GM18498 (cell line): ENCODE data around the gene ZBTB7C.

Experiments used
- ATAC-seq: cut with Tn5 transposase; IDR thresholded peaks from one replicate; pipeline ENCODE4 v1.9.1; 2021; ENCODE audit warnings: mild to moderate bottlenecking, moderate library complexity; ENCODE audit not compliant: unreplicated experiment

ZBTB7C gene

DNA sequence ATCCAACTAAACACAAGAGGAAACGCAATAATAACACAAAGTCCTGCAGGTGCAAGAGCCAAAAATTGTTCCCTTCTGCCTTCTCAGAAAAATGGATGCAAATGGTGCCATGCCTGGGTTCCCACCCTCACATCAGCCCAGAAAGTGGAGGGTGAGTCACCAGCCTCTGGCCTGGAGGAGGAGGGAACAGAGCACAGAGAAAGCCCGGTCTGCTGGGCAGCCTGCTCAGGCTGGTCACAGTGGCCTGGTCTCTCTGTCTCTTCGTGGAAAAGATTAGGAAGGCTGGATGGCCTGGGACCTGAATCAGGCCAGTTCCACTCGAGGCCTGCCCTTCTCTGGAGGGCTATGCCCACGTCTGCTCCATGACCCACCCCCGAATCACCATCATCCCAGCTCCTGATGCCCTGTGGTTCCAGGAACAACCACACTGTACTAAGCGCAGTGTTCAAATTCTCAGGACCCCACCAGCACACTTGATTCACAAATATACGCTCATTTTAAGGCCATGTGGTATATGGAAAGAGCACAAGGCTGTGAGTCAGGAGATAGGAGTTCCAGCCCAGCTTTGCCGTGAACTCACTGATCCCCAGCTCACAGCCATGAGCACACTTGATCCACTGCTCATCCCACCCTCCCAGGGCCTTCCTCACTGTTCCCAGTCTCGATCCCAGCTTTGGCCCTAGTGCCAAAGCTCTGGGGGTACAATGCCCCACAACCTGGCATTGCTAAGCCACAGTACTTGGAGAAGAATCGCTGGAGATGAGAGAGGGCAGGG is 82.1 kb downstream of the ZBTB7C start:
- no peak for ATAC-seq

DNA sequence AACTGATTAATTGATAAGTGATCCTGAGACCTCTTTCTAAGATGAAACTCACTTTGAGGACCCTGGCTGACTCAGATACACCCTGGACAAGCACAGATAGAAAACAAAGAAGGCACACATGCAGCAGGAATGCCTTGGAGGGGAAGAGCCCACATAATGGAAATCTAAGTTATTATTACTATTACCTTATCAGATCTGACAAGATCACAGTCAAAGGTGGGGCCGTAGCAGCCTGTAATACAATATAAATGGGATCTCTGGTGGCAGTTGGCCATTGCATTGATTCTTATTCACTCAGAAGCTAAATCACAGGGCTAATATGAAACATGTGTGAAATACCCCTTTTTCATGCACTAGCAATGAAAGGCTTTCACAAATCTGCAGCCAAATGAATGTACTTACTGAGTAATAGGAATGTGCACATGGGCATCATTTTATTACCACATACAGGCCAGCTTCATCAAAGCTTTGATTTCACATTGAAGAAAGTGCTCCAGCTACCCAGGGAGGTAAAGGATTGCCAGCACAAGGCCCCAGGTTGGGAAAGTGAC is 84.0 kb downstream of the ZBTB7C start:
- ATAC-seq, result no peak

DNA sequence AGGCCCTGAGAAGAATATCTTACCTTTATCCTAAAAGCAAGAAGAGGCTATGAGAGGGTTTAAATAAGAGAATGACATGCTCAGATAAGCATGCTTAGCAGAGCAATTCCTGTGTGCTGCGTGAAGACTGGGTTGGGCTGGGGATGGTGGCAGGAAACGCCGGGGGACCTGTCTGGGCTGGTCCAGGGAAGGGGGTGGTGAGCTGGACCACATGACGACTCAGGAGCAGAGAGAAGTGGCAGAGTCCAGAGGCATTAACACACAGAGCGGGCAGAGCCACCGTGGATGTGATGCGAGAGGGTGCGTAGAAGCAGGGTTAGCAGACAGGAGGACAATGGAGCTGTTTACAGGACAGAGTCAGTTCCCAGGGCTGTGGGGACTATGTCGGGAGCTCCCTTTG is 84.5 kb downstream of the ZBTB7C start:
- ATAC-seq, result no peak

DNA sequence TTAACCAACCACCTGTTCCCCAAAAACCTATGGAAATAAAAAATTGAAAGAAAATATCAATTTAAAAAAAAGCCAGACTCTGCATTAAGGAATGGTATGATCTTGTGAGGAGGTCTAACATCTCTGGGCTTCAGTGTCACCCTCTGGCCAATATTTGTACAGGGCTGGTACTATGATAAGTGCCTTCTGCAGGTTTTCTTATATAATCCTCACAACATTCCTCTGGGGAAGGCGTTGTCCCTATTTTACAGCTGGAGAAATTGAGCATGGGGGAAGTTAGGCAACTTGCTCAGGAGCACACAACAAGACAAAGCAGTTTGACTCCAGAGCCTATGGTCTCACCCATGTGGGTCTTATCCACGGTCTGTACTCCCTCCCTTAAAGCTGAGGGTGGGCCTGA is 86.0 kb downstream of the ZBTB7C start:
- no peak for ATAC-seq

DNA sequence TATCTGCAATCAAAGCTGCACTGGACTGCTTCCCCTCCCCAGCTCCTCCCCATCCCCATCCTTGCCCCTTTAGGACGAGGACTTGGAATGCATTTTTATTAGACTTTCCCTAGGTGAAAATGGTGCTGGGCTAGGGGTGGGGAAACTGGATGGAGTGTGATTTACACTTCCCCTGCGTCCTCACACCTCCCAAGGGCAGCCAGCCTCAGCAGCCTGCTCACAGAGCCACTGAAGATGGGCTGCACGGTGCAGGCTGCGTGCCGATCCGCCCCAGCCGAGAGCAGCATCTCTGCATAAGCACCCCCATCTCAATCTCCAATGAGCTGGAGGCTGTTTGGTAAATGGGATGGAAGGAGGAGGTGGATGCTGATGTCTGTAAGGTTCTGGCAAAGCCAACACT is 87.6 kb downstream of the ZBTB7C start:
- no peak for ATAC-seq

DNA sequence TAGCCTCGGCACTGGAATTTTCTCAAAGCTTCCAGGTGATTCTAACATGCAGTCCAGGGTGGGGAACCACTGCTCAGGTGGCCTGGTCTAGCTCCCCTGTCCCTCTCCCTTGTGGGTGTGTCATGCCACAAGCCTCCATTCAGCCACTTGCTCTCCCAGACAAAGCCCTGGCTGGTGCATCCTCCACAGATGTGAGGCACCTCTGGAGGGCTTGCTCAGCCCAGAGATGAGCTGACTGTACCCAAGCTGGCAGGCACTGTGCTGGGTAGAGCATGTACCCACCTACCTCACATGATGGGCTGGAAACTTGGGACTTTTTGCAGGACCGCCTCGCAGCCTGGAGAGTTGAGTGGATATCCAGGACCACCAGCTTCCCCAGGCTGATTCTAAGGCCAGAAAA is 88.1 kb downstream of the ZBTB7C start:
- no peak for ATAC-seq

DNA sequence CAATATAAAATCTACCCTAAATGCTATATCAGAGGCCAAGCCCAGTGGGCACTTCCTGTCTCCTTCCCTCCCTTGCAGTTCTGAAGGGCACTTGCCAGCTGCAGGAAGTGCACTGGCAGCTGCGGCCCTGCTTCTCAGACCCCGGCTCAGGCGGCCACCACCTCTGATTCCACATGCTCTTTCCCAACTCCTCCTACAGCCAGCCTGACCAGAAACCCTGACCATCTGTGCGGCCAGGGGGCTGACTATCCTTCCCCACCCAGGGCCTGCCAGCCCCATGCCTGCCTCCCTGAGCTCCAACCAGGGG is 88.6 kb downstream of the ZBTB7C start:
- ATAC-seq, result no peak

DNA sequence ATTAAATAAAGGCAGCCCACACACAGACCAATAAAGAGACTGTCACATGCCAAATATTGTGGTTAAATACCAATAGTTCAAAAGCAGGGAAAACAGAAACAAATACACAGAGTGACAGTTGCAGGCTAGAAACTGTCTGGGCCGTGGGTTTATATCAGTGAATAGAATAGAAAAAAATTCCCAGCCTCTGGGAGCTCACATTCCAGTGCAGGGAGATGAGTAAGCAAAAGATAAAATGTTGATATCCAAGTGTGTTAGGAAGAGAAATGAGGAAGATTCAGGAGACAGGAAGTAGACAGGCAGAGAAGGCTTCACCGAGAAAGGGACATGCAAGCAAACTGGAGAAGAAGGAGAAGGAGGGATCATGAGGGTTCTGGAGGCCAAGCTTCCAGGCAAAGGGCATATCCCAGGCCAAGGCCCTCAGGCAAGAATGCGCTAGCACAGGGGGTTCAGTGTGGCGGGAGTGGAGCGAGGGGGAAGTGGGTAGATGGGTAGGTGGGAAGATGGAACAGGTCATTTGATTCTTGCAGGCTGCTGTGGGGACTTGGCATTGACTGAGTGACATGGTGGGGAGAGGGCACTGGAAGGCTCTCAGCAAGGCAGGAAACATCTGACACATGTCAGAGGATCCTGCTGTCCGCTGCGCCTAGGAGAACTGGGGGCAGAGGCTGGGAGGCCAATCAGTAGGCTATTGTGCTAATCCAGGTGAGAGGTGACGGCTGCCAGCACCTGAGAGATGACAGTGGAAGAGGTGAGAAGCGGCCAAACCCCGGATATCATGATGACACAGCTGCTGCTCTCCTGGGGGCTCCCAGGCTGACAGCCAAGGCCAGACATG is 89.2 kb downstream of the ZBTB7C start:
- no peak for ATAC-seq

DNA sequence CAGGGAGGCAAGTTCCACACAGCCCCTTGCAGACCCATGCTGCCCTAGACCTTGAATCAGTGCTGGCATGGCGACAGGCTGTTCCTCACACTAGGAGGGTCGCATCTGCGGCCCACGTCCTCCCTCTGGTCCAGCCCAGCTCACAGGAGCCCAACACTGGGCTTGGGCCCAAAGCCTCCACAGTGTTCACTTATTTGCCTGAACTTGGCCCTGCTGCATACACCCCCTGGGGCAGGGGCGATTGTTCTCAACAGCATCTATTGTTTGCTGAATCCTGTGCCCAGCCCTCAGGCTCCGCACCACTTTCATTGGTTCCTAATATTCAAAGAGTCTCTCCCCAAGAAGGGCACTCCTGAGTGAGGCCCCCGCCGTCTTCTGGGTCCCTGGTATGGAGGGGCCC is 90.7 kb downstream of the ZBTB7C start:
- no peak for ATAC-seq

DNA sequence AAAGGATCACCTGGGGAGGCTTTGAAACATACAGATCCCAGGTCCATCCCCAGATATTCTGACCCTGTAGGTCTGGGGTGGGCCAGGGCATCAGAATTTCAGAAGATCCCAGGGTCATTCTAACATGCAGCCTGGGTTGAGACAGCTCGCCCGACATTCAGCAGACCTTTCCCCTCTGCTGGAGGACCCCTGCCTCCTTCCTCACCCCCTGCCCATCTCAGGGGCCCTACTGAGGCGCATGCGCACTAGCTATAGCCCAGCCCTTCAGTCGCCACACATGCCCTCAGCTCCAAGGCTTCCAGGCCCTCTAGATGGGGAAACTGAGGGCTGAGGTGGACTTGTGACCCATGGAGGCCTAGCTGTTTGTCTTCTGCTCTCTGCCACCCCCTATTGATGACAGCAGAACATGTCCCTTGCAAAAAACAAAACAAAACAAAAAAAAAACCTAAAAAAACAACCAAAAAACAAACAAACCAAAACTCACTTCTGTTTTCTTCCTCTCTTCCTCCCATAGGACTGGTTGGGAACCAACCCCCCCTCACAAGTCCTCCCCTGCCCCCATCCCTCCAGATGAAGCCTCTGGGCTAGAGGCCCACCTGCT is 91.3 kb downstream of the ZBTB7C start:
- no peak for ATAC-seq

DNA sequence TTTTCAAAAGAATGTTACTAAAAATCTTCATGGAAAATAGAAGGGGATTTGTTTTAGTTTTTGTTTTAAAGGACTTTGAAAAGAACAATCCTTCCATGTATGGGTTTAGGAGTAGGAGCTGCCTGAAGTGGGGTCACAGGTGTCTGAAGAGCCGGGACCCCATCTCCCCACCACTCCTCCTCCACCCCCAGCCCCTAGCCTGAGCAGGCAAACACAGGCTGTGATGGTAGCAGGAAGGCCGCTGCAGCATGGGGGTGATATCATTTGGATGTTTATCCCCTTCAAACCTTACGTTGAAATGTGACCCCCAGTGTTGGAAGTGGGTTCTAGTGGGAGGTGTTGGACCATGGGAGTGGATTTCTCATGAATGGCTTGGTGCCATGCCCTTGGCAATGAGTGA is 93.0 kb downstream of the ZBTB7C start:
- ATAC-seq, result no peak

DNA sequence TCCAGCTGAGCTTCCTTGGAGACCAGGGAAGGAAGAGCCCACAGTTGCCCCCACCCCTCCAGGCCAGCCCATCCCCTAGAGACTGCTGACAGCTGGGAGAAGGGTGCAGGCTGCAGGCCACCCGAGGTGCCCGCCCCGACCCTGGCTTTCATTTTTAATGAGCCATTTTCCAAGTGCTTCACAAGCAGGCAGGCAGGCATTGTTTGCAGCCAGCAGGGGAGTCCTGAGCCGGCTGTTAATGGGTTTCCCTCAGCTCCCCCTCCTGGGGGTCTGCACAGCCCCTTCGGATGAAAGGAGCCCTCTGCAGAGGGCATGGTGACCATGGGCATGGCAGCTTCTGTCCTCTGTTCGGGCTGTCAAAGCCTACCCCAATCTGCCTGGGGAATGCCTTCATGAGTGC is 94.5 kb downstream of the ZBTB7C start:
- no peak for ATAC-seq

DNA sequence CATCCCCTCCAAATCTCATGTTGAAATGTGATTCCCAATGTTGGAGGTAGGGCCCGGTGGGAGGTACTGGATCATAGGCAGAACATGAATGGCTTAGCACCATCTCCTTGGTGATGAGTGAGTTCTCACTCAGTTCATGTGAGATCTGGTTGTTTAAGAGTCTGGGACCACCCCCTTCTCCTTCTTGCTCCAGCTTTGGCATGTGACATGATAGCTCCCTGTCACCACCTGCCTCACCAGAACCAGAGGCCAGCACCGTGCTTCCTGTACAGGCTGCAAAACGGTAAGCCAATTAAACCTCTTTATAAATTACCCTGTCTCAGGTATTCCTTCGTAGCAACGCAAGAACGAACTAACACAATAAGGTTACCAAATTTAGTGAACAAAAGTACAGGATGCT is 95.4 kb downstream of the ZBTB7C start:
- no peak for ATAC-seq

DNA sequence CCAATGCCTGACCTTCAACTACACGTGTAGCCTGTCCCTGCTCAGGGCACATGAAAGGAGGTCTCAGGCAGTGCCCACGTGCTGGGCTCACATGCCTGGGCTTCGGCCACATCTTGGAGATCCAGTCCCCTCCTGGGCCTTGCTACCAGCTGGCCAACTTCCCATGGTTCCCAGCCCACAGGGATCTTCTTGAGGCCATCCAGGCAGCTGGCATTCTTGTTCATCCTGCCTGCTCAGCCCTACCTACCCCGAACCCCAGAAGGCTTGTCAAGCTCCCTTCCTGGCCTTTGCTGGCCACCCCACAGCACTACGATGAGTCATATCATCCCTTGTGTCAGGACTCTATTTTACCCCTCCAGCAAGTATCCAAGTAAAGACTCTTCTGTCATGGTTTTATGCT is 97.1 kb downstream of the ZBTB7C start:
- no peak for ATAC-seq

DNA sequence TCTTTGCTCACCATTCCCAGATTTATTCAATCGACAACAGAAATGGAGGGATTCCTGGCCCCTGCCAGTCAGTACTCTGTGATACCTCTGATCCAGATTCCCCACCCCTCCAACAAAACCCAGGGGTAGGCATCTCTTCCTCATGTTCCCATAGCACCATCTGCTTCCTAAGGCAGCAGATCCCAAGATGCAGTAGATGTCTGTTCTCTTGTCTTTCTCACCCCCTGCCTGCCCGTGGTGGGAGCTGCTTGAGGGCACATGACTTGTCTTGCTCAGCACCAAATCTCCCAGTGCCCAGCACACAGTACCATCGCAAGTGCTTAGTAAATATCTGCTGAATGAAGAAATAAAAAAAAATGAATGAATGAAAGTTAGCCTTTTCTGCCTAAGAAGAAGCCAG is 98.2 kb downstream of the ZBTB7C start:
- no peak for ATAC-seq

DNA sequence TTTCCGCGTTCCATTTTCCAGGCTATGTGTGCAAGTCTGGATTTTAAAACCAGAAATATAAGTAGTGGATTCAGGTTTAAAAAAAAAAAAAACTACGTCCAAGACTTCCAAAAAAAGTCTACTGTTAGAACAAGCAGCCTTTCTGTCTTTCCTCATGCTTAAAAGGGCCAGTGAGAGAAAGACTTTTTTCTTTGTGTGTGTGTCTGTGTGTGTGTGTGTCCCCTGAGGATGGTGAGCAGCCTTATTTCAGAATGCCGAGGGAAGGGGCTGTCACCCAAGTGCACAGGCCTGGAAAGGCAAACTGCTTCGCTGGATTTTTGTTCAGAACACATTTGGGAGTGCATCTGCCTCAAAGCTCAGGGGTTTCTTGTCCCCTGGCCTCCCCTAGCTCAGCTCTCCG is 98.8 kb downstream of the ZBTB7C start:
- no peak for ATAC-seq

DNA sequence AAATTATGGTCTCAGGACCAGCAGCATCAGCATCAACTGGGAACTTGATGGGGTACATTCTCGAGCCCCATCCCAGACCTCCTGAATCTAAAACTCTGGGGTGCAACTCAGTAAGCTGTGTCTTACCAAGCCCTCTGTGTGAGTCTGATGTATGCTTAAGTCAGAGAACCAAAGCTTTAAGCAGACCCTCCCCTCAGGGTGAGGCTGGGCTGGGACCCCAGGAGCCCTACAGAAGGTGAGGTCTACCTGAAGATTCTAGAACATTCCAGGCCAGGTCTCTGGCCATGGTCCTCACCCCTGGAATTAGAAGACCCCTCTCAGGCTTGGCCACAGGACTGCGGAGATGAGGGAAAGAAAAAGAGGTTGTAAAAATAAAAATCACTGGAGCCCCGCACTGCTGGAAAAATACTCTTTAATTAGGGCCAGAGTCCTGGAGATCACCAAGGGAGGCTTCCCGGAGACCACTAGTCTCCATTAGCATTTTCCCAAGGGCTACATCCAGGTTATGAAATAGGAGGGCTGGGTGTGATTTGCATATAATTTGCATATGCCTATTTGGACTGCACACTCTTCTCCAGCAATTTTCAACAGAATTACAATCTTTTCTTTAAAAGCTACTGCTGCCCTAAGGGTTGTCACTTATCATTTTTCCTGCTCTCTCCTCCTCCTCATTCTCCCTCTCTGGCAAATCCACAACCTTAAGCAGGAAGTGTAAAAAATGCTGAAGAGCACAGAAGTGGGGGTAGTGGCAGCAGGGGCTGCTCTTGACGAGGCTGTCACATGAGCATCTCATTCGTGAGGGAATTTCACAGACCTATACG is 100.2 kb downstream of the ZBTB7C start:
- ATAC-seq, result no peak

DNA sequence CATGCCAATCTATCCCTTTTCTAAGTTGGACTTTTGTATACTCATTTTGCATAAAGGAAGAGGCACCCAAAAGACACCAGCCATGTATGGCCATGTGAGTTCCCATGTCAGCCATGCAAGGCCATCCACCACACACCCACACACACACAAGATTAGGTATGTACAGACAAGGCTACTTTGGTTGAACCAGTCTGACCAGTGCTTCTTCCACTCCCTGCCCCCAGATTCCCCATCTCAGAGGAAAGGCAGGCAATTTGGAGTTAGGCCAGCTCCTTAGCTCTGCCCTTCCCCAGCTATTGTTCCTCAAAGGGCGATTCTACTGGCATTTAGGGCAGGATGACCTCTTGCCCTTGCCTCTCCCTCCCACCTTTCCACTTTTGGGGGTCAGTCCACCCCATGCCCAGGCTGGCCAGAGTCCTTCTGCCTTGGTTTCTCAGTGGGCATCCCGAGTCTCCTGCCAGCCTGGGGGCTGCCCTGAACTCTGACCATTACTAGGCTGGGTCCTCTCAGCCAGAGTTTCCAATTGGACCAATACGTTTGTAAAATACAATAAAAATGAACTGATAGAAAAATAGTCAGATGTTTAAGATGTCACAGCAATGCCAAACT is 101.1 kb downstream of the ZBTB7C start:
- no peak for ATAC-seq

DNA sequence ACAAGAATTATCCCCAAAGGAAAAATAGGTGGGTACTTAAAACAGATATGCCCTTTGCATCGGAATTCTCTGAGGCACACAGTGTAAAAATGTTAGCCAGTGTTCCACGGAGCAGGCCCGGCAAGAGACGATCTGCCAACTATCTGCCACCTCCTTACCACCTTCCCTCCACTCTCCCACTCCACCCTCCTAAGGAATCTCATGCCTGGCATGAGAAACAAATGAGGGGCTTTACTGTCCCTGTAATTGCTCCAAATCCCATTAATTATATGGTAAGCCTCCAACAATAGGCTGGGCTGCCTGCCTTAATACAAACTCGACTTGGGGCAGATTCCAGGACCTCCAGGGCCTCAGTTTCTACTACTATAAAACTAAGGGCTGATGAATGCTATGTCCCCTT is 102.3 kb downstream of the ZBTB7C start:
- ATAC-seq, result no peak

DNA sequence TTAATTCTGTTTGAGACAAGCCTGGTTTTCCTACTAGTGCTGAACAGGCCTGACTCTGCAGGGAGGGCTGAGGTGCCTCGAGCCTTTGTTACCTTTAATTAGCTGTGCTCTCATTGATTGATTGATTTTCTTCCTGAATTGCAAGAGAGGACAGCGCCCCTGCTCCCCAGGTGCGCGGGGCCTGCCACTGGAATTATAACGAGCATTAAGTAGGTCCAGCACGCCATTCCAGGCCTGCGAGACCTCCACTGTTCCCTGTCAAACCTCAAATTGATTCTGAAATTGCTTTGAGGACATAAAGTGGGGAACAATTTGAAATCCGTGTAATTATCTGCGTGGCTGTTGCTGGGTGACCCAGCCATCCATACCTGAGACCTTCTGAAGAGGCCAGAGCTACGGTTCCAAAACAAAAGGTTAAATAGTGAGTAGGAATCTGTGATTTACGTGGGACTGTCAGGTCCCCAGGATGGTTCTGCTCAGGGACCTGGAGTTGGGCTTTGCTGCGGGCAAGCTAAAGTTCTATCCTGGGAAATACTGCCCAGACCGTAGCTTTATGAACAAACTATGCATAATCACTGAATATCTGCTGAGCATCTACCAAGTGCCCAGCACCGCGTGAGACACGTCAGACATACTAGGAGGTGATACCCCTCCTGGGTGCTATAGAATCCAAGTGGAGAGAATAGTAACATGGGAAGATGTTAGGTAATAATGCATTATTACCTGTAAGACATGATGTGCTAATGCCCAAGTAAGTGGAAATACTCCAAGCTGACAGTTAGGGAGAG is 104.1 kb downstream of the ZBTB7C start:
- no peak for ATAC-seq
